GM13977 (cell line): ENCODE results near the gene CYTH3.

Source experiments
- DNase-seq: peaks from one replicate; pipeline ENCODE4 v3.0.0; 2012; ENCODE audit warnings: low spot score
- in situ Hi-C: fragments of 300-500 bp; cut with MboI; formaldehyde crosslinking; loops from one replicate; pipeline ENCODE4 v1.12.0; 2022; ENCODE audit warnings: low sequenced_read_pairs, low pct_unique_long_range_greater_than_20kb, mixed read lengths, inconsistent platforms; ENCODE audit not compliant: unreplicated experiment
- TF ChIP-seq, protein P1 (sequence below): IDR thresholded peaks from 2 replicates; pipeline ENCODE4 v1.5.1; 2012; ENCODE audit warnings: mild to moderate bottlenecking, control low read depth; ENCODE audit not compliant: insufficient read depth; ENCODE audit errors: extremely low read depth, missing control alignments

CYTH3 gene

DNA sequence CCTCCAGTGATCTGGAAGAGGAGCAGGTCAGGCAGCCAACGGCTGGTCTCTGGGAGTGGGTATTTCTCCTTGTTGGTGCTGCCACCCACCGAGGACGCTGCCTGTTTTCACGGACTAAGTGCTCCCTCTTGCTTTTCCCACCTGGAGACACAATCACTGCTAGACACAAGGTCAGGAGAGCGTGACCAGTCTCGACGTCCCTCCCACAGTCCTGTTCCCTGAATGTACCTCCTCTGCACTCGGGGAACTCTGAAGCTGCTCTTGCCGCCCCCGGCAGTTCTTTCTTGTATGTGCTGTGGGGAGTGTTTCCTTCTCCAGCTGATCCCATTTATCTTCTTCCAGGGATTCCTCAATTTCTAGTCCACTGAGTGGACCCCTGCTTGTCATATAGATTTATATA is 89.4 kb downstream of the CYTH3 start:
- in situ Hi-C loops = no loop called here
- DNase-seq = no peak
- TF ChIP-seq, protein P1, sequence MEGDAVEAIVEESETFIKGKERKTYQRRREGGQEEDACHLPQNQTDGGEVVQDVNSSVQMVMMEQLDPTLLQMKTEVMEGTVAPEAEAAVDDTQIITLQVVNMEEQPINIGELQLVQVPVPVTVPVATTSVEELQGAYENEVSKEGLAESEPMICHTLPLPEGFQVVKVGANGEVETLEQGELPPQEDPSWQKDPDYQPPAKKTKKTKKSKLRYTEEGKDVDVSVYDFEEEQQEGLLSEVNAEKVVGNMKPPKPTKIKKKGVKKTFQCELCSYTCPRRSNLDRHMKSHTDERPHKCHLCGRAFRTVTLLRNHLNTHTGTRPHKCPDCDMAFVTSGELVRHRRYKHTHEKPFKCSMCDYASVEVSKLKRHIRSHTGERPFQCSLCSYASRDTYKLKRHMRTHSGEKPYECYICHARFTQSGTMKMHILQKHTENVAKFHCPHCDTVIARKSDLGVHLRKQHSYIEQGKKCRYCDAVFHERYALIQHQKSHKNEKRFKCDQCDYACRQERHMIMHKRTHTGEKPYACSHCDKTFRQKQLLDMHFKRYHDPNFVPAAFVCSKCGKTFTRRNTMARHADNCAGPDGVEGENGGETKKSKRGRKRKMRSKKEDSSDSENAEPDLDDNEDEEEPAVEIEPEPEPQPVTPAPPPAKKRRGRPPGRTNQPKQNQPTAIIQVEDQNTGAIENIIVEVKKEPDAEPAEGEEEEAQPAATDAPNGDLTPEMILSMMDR = no peak

DNA sequence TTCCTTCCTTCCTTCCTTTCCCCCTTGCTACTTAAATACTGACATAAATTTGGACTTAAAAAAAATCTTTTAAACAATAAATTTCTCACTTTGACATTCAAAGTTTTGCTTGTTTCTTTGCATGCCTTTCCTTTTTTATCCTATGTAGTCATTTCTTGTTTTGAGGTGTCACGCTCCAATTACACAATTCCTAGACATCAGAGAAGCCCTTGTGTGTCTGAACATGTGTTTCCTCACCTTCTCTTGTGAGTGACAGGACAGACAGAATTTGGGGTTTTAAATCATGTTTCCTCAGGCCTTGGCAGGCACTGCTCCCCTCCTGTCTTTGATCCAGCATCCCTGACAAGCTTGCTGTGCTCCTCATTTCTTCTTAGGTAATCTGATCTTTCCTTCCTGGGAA is 91.3 kb downstream of the CYTH3 start:
- in situ Hi-C loops = no loop called here
- DNase-seq = no peak
- TF ChIP-seq, protein P1 = no peak

DNA sequence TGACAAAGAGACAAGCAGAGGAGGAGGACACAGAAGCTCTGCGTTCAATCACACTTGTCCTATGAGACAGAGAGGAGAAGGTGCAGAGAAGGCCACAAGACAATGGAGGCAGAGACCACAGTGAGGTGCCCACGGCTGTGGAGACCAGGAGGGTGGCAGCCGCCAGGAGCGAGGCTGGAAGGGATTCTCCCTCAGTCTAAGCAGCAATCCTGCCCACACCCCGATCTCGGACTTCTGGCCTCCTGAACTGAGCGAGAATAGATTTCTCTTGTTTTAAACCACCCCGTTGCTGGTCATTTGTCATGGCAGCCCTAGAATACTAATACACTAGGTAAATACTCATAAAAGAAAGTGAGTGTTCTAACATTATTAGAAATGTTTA is 92.1 kb downstream of the CYTH3 start:
- in situ Hi-C loops = no loop called here
- no peak for DNase-seq
- TF ChIP-seq, protein P1 = no peak

DNA sequence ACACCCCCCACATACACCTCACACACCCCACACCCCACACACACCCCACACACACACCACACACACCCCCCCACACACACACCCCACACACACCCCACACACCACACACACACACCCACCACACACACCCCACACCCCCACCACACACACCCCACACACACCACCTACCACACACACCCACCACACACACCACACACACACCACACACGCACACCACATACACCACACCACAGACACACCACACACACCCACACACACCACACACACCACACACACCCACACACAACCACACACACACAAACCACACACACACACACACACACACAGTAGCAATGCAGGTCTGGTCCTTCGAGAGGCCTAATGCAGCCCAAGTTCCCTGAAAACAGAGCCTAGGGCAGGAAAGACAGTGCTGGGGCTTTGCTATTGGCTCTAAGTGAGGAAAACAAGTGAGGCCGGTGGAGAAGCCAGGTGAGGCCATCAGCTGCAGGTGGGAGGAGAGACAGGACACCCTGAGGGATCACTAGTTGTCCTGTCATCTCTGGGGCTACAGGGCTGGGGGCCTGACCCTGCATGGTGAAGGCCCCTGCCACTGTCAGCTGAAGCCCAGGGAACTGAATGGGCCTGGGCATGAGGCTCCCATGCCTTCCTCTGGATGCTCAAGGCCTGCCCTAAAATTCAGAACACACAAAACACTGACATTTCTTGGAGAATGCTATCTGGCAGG is 92.6 kb downstream of the CYTH3 start:
- no peak for DNase-seq
- in situ Hi-C loops = no loop called here
- TF ChIP-seq, protein P1 = no peak

DNA sequence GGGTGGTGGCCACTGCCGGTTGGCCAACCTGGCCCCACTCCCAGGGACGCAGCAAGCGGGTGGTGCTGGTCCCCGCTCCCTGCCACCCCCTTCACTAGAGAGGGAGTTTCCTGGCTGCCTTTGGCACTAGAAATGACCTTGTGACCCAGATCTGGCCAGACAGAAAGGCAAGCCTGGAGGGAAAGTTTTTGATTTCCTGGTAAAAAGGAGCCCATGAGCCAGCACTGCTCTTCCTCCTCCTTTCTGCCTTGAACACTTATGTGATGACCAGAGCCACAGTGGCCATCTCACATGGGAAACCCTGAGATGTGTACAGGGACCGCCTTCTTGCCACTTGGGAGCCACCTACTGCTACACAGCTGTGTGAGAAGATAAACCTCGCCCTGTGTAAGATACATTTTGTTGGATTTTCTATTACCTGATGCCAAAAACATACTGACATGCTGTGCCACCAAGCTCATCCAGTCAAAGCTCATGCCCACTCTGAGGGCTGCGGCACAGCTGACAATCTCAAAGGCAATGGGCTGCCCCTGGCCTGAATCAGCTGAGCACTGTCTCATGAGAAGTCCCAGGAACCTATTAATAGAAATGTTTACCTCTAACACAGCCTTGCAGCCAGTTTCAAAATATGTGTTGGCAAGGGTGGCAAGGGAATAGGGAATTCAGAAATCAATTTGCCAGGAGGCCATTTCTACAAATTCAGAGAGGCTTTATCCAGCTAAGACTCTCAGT is 94.0 kb downstream of the CYTH3 start:
- in situ Hi-C loops = no loop called here
- no peak for DNase-seq
- TF ChIP-seq, protein P1 = no peak

DNA sequence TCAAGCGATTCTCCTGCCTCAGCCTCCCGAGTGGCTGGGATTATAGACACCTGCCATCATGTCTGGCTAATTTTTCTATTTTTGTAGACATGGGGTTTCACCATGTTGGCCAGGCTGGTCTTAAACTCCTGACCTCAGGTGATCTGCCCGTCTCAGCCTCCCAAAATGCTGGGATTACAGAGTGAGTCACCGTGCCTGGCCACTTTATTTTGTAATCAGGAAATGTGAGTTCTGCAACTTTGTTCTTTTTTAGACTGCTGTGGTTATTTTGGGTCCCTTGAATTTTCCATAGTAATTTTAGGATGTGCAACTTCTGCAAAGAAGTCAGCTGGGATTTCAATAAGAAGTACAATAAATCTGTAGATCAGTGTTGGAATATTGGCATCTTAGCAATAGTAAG is 96.8 kb downstream of the CYTH3 start:
- no peak for DNase-seq
- in situ Hi-C loops = no loop called here
- TF ChIP-seq, protein P1 = no peak
